NCI-H2227 (cell line): ENCODE measurements around the gene CPXM2.

ENCODE experiments used
- DNase-seq: peaks from one replicate; lab custom pipeline; 2025; ENCODE audit not compliant: unreplicated experiment; lab: John Stamatoyannopoulos, UW

CPXM2 gene

DNA sequence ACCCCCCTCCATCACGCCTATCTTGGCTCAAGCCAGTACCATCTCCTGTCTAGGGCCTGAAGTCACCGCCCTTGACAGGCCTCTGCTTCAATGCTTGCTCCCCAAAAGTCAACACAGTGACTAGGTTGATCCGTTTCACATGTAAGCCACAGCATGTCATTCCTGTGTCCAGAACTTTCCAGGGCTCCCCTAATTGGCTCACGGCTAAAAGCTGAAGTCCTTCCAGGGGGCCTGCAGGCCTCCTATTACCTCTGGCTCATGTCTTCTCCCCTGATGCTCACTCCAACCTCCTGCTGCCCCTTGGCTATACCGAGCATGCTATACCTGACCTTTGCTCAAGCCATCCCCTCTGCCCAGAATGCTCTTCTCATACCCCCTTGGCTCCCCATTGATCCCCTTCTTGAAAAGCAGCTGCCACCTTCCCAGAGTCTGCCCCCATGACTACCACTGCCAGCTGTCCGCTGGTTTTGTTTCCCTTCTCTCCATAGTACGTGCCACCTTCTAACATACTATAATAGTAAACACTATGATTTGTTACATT, 39.1 kb downstream of the CPXM2 start:
- no peak for DNase-seq

DNA sequence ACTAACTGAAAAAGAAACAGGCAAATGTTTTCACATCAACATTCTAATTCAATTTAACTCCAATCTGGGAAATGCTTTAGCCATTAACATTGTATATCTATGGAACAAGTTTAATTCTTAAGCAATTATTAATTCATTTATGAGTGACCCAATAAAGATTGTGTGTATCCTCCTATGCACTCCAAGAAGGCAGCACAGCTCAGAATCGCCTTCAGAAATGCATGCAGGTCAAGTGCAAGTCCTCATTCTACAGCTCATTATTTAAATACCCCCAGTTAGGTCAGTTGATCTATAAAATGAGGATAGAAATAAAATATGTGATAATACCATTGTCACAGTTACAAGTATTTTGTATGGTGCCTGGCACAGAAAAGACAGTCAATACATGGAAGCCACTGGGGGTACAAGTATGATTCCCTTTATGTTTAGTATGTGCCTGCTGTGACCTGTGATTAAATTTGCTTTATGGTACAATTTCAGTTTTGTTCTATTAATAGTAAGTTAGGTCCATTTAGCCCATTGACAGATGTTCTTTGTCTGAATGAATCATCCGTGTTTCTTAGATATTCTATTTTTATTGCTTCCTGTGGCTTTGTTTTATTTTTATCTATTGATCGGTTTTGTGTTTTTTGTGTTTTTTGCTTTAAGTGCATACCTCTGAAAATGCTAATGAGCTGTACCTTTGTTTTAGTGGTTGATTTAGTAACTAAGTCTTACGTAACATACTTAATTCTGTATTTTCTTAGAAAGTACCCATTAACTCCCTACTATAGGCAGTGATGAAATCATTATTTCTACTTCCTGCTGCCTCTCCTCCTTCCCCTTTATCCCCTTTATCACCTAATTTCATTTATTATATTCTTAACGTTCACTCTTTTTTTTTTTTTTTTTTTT, 42.8 kb downstream of the CPXM2 start:
- DNase-seq: no peak

DNA sequence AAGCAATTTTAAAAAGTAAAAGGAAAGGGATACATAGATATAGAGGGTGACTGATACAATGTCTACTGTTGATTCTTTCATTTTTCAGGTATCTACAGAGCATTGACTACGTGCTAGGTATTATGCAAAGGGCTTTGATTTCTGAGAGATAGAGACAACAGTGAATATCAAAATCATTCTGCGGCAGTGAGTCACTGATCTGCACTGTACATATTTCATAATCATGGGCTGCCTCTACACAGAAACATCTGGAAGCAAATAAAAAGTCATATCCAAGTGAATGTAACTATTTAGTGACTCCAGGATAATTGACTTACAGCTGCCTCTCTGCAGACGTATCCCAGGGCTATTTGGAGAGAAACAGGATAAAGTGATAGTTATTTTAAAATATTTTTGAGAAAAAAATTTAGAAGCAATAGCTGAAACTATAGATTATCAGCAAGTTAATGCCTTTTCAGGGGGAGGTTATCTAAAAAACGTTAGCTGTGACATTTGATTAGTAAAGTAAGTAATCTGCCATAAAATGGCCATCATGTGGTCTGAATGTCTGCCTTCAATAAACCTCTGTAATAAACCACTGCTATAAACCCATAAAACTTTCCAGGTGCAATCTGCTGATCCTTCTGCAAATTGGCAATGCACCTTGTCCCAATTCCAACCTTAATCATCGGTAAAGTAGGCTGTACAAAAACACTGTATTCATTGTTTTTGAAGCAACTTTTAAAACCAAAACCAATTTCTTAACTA, 43.7 kb downstream of the CPXM2 start:
- no peak for DNase-seq

DNA sequence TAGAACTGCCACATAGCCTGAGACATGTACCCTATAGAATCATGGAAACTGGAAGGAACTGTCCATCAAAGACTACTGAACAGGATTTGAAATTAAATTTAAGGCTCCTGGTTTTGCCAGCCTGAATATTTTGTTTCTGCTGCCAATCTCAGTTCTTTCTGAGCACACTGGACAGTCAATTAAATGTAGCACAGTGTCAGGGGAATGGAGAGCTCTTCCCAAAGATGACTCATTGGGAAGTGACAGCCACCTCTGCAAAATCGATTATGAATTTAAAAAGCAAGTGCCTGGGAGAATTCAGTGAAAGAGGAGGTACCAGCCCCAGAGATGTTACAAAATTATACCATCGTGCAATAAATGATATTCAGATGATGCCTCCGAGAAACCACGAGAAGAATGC, 47.8 kb downstream of the CPXM2 start:
- no peak for DNase-seq

DNA sequence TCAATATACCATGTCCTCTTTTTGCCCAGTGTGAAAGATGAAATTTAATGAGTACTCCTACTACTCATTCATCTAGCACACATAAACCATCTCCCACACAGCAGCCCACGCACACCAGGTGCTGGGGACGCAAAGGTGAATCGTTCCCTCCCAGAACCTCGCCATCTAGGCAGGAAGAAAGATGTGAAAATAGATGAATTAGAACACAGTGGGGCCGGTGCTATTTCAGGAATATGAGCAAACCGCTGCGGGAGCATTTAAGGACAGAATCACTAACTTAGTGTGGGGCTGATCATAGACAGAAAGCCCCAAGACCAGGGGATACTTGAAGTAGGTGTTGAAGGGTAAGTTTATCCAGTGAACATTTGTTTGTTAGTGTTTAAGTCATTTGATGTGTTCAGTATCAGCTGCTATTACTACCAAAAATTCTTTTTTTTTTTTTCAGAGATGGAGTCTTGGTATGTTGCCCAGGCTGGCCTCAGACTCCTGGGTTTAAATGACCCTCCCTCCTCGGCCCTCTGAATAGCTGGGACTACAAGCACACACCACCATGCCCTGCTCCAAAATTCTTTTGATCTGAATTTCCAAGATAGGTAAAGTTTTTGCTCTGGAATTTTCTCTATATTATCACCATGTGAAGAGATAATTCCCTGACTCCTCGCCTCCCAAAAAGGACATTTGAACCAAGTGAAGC, 48.8 kb downstream of the CPXM2 start:
- DNase-seq: no peak

DNA sequence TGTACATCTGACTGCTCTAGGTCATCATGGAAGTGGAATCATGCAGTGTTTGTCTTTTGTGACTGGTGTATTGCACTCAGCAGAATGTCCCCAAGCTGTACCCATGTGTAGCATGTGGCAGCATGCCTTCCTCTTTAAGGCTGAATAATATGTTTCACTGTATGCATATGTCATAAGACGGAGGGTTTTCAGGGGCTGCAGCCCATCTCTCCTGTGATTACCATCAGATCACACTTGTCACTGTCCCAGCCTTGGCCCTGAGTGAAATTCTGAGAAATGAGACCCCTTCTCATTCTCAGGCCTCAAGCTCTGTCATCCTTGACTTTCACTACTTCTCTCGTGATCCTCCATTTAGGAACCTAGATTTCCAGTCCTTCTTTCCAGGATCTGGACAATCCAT, 50.0 kb downstream of the CPXM2 start:
- DNase-seq: no peak

DNA sequence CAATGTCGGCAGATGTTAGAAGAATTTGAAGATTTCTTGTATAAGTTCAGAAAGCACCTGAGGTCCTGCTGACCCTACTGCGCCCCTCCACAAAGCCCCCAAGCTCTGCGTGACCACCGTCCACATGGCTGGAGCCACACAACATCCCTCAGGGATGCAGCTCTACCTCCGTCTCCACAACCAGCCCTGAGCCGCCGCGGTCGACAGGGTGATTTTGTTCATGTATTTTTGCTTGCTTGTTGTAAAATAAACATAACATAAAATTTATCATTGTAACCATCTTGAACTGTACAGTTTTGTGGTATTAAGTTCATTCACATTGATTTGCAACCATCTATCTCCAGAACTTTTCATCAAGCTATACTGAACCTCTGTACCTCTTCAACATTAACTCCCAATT, 50.5 kb downstream of the CPXM2 start:
- no peak for DNase-seq

DNA sequence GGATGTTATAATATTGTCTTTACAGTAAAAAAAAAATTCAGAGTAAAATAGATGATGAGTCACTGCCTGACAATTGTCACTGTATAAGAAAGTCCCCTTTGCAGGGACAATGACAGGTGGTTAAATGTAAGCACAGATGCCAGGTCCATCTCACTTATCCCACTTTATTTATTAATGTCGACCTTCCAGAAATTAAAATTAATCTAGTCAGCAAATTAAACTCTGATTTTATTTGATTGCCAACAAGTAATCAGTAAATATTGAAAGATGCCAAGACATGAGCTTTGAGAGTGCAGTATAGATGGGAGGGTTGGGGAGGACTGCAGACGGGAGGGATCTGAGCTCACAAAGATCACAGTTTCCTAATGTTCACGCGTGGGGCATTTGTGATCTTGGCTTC, 50.9 kb downstream of the CPXM2 start:
- no peak for DNase-seq

DNA sequence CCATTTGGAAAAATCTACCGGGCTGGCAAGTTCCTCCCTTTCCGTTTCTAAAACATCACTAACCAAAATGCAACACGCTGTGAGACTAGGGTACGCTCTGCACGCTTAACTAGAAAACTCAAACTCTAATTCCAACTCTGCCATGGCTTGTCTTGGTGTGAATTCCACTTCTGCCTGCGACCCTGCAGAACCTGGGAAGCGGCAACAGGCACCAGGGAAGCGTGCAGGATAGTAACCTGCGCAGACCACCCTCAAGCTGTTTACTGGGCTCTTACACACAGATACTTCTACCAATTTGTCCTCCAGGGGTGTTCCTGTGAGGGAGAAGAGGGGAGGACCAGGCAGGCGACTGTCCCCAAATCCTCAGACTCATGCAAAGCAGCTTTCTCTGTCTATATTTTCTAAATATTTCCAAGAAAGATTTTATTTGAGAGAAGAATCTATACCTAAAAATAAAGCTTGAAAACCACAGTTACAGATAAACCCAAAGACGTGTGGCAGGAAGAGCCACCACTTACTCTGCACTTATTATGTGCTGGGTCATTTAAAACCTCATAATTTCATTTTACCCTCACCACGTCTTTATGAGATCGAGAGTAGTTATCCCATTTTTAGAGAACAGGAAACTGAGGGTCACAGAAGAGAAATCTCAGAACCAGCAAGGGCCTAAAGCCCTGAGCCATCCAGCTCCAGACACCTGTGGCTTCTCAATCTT, 52.9 kb downstream of the CPXM2 start:
- DNase-seq: no peak

DNA sequence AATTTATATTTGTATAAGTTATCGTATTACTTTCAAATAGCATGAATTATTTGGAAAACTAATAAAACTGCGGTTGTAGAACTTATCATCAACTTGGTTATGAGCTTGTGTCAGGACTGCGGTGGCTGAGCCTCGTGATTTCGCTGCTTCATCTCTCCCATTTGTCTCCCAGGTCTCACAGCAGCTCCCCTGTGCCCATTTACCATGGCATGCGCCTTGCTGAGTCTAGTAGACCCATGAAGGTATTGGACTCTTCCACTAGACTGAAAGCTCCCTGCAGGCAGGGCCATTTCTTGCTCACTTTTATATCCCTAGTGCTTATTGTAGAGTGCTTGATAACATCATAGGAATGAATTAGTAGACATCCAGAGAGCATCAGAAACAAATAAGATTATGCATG, 53.9 kb downstream of the CPXM2 start:
- no peak for DNase-seq

DNA sequence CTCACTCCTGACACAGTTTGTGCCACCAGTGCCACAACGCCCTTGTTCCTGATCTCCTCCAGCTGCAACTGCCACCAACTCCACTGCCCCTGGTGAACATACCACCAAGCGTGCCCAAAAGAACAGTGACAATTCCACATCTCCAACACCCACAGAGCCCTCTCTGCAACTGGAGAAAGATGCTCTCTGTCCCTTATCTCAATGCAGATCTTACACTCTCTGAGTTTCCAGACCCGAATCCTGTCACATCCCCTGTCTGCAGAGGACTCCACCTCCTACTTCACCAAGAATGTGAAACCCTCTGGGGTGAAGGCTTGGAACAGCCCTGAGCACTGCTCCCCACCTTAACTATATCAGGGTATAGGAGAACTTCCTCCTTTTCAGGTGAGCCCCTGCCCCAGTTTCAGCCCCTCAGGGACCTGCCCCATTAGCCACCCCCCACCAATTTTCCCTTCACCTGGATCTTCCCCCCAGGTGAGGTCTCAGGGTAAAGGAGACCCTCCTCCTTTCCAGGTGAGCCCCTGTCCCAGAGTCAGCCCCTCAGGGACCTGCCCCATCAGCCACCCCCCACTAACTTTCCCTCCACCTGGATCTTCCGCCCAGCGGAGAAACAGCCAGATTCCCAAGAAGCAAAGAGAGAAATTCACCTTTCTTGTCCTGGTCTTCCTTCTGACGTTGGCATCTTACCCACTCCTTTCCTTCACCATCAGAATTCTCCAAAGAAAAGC, 55.0 kb downstream of the CPXM2 start:
- DNase-seq: no peak

DNA sequence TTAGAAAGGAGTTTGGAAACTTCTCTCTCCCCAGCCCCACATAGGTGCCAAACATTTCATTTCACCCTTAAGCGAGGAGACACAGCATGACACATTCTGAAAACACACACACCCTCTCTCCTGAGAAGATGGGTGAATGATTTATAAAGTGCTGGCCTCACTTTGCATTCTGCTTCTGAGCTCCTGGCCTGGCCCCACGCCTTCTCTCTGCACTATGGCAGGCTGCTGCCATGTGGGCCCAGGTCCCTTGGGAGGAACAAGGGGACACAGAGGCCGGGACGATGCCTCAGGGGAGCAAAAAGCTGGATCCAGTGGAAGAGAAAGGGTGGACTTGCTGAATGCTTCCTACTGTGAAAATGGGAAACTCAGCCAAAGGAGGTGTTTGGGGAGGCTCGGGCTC, 56.0 kb downstream of the CPXM2 start:
- DNase-seq: no peak

DNA sequence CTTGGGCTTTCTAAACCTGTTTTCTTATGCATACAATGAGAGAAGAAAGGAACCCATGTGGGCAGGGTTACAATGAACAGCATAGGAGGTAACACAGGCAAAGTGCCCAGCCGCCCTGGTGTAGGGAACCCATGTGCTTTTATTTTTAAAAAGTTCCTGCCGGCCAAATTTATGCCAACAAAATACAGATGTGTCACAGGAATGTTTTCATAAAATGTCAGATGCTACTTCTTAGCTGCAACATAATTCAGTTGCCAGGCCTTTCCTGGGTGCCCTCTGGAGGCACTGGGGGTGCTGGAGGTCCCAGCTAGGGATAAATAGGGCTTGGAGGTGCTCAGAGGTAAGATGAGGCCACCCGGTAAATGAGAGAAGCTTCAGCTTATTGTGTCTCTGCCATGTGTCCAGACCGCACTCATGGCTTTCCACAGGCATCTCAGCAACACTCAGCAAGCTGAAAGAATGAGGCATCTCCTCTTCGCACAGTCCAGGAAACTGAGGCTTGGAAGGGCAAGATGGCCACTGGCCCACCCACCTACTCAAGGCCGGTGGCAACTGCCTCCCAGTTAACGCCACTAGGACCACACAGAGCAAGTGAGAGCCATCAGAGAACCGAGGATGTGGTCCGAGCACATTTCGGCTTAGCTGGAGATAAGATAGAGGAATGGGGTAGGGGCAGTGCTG, 58.3 kb downstream of the CPXM2 start:
- no peak for DNase-seq

DNA sequence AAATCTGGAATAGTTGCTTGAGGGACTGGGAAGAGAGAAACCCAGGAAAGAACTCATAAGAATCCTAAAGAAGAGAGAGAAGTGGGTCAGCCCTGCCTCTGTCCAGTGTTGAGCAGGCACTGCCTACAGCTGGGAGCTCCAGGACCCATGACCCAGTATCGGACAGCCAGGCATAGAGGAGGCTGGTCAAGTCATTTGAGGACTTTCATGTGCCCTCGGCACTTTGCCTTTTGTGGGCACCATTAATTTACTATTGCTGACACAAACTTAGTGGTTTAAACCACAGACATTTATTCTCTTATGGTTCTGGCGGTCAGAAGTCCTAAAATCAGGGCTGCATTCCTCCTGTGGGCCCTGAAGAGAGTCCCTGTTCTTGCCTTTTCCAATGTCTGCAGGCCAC, 60.3 kb downstream of the CPXM2 start:
- DNase-seq: no peak

DNA sequence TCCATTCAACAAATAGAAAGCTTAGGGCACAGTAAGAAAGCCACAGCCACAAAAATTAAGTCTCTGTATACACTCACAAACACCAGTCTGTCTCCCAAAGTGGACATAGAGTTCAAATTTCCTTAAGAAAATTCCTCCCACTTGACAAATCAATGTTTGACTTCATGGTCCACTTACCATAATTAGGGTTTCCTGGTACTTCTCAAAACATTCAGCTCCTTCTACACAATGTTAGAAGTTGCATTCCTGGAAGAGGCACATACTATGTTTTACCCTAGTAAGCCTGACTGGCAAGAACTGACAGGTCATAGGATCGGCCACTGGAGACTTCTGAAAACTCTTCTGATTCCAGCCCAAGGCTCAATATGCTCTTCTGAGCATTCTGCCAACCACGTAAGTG, 70.5 kb downstream of the CPXM2 start:
- DNase-seq: no peak

DNA sequence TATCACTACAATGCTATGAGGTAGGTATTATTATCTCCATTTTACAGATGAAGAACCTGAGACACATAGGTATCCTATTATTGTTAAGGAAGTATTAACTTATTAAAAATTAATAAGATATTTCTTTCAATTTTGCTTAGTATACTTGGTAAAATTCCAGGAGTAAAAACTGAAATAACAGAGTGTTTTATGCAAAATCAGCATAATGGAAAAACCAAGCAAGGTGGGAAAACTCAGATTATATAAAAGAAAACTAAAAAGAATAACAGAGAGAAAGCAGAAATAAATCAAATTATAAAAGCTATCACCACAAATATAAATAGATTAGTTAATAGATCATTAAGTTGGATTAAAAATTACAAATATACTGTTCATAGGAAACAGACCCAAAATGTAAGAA, 82.0 kb downstream of the CPXM2 start:
- DNase-seq: no peak

DNA sequence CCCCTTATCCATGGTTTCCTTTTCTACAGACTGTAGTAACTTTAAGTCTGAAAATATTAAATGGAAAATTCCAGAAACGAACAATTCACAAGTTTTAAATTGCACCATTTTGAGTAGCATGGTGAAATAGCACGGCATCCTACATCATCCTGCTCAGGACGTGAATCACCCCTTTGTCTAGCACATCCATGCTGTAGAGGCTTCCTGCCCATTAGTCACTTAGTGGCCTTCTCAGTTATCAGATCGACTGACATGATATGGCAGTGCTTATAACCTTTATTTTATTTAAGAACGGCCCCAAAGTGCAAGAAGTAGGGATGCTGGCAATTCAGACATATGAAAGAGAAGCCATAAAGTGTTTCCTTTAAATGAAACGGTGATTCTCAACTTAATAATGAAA, 82.7 kb downstream of the CPXM2 start:
- no peak for DNase-seq

DNA sequence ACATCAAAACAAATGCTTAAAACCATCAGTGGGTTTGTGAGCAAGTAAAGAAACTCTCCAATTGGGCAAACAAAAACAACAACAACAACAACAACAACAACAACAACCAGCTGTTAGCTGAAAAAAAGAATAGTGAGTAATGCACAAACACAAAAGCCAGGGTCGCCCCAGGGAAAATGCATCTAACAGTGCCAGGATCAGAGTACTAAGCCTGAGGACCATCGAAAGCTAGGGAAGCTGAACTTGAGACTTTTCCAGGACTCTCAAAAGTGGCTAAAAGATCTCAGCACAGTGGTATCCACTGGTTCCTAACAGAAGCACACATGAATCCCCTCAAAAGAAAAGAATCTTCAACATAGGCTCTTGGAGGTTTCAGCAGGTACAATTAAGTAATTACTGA, 83.3 kb downstream of the CPXM2 start:
- DNase-seq: no peak

DNA sequence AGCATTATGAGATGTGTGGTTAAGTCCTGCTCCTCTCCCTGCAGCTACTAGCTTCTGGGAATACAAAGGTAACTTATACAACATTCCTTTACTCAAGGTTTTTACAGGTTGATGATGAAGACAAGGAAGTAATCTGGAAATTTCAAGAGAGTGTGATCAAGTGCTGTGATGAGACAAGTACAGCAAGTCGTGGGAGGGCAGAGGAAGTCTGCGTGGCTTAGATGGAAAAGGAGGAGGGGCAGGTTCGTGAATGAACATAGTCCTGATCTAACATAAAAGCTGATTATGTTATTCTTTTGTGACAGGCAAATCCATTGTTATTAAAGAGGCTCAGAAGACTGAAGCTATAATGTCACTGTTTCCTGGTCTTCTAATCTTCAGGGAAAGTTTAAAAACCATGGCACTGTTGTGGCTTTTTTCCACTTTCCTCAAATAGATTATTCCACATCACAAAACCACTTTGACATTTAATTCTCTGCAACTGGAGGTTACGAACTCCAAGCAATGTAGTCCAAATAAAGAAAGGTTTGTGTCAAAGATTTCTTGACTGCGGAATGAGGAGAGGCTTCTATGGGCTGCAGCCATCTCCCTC, 84.1 kb downstream of the CPXM2 start:
- DNase-seq: no peak
